HFFc6 (cell line): ENCODE measurements around the gene CALML3. TPM values are rescaled to one million over a fixed set of nuclear protein-coding genes. Genes with fewer than 3 reads are reported as not detected.

Experiments used
- DNase-seq: peaks from one replicate; pipeline ENCODE4 v3.0.0-alpha.2; 2018
- H3K27ac Mint-ChIP-seq: 2 replicates; pipeline ENCODE4 v1.8.0; 2020; ENCODE audit warnings: mild to moderate bottlenecking, mixed read lengths
- H3K27me3 Mint-ChIP-seq: 2 replicates; pipeline ENCODE4 v1.8.0; 2021; ENCODE audit warnings: mild to moderate bottlenecking, moderate library complexity, mixed read lengths; ENCODE audit not compliant: insufficient read depth
- H3K36me3 Mint-ChIP-seq: 2 replicates; pipeline ENCODE4 v1.8.0; 2021; ENCODE audit warnings: low read depth, mixed read lengths
- H3K4me1 Mint-ChIP-seq: 2 replicates; pipeline ENCODE4 v1.8.0; 2020; ENCODE audit warnings: low read depth, mixed read lengths
- H3K4me3 Mint-ChIP-seq: 2 replicates; pipeline ENCODE4 v1.8.0; 2020; ENCODE audit warnings: mild to moderate bottlenecking, moderate library complexity, mixed read lengths
- H3K9me3 Mint-ChIP-seq: 2 replicates; pipeline ENCODE4 v1.8.0; 2020; ENCODE audit warnings: mild to moderate bottlenecking, mixed read lengths
- CTCF ChIP-seq: fragments of 200-600 bp; sonication (generic); IDR thresholded peaks from 2 replicates; pipeline ENCODE4 v1.5.0; 2021; ENCODE audit warnings: antibody characterized with exemption, mild to moderate bottlenecking
- total RNA-seq, 6 experiments: library from RNA; stranded (reverse); fragmentation: NEBNext Ultra II Directional; extraction: Animal tissue kit (Norgen Biotek cat#: 25700); gene quantifications; 2 replicates in 1 of 6; 3 replicates in 5 of 6; pipeline ENCODE4 v1.2.3, GENCODE V29; 2021

CALML3 gene
- total RNA-seq, 6 experiments from 2014 or later, result not detected

DNA sequence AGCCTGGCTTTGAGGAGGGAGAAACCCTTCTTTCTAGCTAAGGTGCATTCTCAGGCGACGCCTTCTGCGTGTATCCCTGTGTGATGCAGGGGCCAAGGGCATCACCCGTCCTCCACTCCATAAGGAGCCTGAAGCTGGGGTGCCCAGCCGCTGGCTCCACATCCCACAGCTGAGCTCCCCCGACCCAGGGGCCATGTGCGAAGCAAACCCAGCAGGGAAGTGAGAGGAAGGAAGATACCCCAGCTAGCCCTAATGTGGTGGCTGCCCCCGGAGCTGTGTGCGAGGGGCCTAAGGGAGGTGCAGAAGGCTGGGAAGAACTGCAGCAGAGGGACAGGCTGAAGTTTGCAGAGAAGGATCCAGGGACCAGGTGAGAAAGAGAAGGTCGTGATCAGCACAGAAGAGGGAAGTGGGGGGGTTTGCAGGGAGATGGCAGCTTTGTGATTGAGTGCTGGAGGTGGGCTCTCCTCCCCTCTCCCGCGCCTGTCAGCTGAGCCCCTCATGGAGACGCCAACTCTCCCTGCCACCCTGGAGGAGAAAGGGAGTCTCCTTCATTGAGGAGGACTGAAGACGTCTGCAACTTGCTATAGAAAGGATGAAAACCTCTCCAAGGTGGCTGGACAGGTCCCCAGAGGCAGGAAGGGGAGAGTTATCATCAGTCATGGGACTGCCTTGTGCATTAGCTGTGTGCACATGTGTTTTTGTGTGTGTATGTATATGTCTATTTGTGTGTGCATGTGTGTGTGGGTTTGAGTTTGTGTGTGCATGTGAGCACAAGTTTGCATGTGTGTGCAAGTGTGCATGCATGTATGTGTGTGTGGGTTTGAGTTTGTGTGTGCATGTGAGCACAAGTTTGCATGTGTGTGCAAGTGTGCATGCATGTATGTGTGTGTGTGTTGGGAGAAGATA is 21.9 kb upstream of the CALML3 start:
- TF ChIP-seq CTCF, result no peak
- H3K27me3 Mint-ChIP-seq, result peaks cover 33% of the 10 kb centered on the region
- H3K36me3 Mint-ChIP-seq, result no peaks in the 10 kb centered on the region
- DNase-seq, result no peak
- H3K9me3 Mint-ChIP-seq, result no peaks in the 10 kb centered on the region
- no peak overlapping the region for H3K4me3 Mint-ChIP-seq
- no peaks in the 10 kb centered on the region for H3K4me1 Mint-ChIP-seq
- H3K27ac Mint-ChIP-seq, result no peak overlapping the region

DNA sequence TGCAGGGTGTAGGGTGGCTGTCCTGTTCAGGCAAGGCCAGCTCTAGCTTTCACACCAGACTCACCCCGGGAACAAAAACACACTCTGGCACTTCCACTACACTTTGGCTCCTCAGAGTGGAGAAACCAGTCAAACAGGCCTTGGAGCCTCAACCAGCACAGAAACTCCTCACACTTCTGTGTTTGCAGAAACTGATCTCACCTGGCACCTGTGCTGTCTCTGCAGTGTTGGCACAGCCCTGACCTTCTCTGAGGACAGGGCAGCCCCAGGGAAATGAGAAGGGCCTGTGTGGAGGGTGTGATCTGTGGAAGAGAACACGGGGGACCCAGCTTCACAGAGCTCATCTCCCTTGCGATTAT is 21.3 kb upstream of the CALML3 start:
- Mint-ChIP-seq H3K9me3 (no peaks in the 10 kb centered on the region), H3K4me3 (no peak overlapping the region), H3K27ac (no peak overlapping the region), H3K36me3 (no peaks in the 10 kb centered on the region), H3K4me1 (no peaks in the 10 kb centered on the region), H3K27me3 (peaks cover 33% of the 10 kb centered on the region)
- TF ChIP-seq CTCF, result no peak
- DNase-seq, result no peak

GRCh38 chr10:5504146-5505072 is 20.4 kb upstream of the CALML3 start:
- Mint-ChIP-seq H3K4me1 (no peaks in the 10 kb centered on the region), H3K4me3 (no peak overlapping the region), H3K36me3 (no peaks in the 10 kb centered on the region), H3K27ac (no peak overlapping the region), H3K27me3 (peaks cover 33% of the 10 kb centered on the region), H3K9me3 (no peaks in the 10 kb centered on the region)
- TF ChIP-seq CTCF, result no peak
- no peak for DNase-seq

GRCh38 chr10:5506246-5506645 is 18.5 kb upstream of the CALML3 start:
- no peak overlapping the region for H3K4me3 Mint-ChIP-seq
- no peaks in the 10 kb centered on the region; the same call in 1 of the 2 replicates for H3K4me1 Mint-ChIP-seq
- DNase-seq, result no peak
- no peaks in the 10 kb centered on the region for H3K36me3 Mint-ChIP-seq
- H3K27ac Mint-ChIP-seq, result no peak overlapping the region
- H3K9me3 Mint-ChIP-seq, result no peaks in the 10 kb centered on the region
- no peak for TF ChIP-seq CTCF
- peaks cover 21% of the 10 kb centered on the region for H3K27me3 Mint-ChIP-seq

GRCh38 chr10:5506751-5507648 is 17.8 kb upstream of the CALML3 start:
- no peak for TF ChIP-seq CTCF
- H3K27me3 Mint-ChIP-seq, result peaks cover 14% of the 10 kb centered on the region
- no peak overlapping the region for H3K4me3 Mint-ChIP-seq

More at GRCh38 chr10:5506751-5507648, 17.8 kb upstream of the CALML3 start:
- DNase-seq, result no peak
- no peak overlapping the region for H3K27ac Mint-ChIP-seq
- no peaks in the 10 kb centered on the region for H3K36me3 Mint-ChIP-seq
- no peaks in the 10 kb centered on the region; the same call in 1 of the 2 replicates for H3K4me1 Mint-ChIP-seq
- no peaks in the 10 kb centered on the region for H3K9me3 Mint-ChIP-seq
